ENCODE results near the gene ADCYAP1.

ADCYAP1 gene

DNA sequence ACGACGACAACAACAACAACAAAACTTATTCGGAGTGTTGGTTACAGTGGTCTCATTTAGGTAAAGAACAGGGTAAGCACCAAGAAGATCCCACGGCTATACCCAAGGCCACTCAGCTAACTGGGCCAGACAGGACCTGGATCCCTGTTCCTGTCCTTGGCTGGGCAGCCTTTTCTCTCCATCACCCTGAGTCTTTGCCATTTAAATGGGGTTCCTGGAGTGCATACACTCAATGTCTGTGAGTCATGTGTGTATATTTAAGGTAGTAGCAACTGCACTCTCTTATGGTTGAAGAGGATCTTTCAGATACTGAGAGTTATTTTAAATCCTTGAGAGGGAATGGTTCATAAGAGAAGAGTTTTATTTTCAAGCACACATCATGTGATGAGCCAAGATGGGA is 35.3 kb downstream of the ADCYAP1 start:
- TF ChIP-seq, protein P1, sequence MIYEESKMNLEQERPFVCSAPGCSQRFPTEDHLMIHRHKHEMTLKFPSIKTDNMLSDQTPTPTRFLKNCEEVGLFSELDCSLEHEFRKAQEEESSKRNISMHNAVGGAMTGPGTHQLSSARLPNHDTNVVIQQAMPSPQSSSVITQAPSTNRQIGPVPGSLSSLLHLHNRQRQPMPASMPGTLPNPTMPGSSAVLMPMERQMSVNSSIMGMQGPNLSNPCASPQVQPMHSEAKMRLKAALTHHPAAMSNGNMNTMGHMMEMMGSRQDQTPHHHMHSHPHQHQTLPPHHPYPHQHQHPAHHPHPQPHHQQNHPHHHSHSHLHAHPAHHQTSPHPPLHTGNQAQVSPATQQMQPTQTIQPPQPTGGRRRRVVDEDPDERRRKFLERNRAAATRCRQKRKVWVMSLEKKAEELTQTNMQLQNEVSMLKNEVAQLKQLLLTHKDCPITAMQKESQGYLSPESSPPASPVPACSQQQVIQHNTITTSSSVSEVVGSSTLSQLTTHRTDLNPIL (CRISPR knock-in tag; IDR thresholded peaks at IDR 0.05; ENCODE audit: low read depth): no peak
- TF ChIP-seq PPARA (CRISPR knock-in tag; IDR thresholded peaks at IDR 0.05; ENCODE audit: borderline replicate concordance) (no peak), ZC3H10 (CRISPR knock-in tag; IDR thresholded peaks at IDR 0.05) (no peak), TCF4 (CRISPR knock-in tag; IDR thresholded peaks at IDR 0.05; ENCODE audit: borderline replicate concordance) (no peak), ZNF70 (CRISPR knock-in tag; IDR thresholded peaks at IDR 0.05) (no peak), GLIS3 (CRISPR knock-in tag; IDR thresholded peaks at IDR 0.05) (no peak)
- no peak for ATAC-seq

DNA sequence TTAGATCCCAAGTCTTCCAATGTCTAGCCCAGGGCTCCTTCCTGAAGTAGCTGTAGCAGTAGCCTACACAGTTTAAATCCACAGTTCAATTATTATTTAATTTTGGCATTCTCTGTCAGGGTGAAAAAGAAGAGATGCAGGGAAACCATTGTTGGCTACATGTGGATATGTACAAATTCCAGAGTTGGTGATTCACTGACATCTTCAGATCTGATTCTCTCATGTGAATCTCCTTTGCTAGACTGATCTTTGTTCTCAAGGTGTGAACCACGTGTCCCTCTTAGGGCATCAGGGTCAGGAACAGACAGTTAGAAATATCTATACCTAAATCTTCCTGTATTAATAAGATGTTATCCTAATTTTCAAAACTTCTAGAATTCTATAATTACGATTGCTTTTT is 36.7 kb downstream of the ADCYAP1 start:
- ATAC-seq: no peak
- TF ChIP-seq ZNF70 (CRISPR knock-in tag; IDR thresholded peaks at IDR 0.05) (no peak), BACH2 (CRISPR knock-in tag; IDR thresholded peaks at IDR 0.05; ENCODE audit: borderline replicate concordance) (no peak), RARB (CRISPR knock-in tag; IDR thresholded peaks at IDR 0.05) (no peak), ESRRG (CRISPR knock-in tag; IDR thresholded peaks at IDR 0.05) (no peak), TOX (CRISPR knock-in tag; IDR thresholded peaks at IDR 0.05; ENCODE audit: borderline replicate concordance) (no peak)
- TF ChIP-seq, protein P2, sequence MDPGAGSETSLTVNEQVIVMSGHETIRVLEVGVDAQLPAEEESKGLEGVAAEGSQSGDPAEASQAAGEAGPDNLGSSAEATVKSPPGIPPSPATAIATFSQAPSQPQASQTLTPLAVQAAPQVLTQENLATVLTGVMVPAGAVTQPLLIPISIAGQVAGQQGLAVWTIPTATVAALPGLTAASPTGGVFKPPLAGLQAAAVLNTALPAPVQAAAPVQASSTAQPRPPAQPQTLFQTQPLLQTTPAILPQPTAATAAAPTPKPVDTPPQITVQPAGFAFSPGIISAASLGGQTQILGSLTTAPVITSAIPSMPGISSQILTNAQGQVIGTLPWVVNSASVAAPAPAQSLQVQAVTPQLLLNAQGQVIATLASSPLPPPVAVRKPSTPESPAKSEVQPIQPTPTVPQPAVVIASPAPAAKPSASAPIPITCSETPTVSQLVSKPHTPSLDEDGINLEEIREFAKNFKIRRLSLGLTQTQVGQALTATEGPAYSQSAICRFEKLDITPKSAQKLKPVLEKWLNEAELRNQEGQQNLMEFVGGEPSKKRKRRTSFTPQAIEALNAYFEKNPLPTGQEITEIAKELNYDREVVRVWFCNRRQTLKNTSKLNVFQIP (CRISPR knock-in tag; IDR thresholded peaks at IDR 0.05; ENCODE audit: borderline replicate concordance, low read depth): no peak

- TF ChIP-seq ARNTL (CRISPR knock-in tag; IDR thresholded peaks at IDR 0.05; ENCODE audit: borderline replicate concordance, low read depth): no peak
- no peak for TF ChIP-seq ESRRG (CRISPR knock-in tag; IDR thresholded peaks at IDR 0.05)
- TF ChIP-seq RARB (CRISPR knock-in tag; IDR thresholded peaks at IDR 0.05): no peak
- TF ChIP-seq ZFP30 (CRISPR knock-in tag; IDR thresholded peaks at IDR 0.05): no peak
- no peak for TF ChIP-seq GLIS3 (CRISPR knock-in tag; IDR thresholded peaks at IDR 0.05)
- no peak for TF ChIP-seq ZNF70 (CRISPR knock-in tag; IDR thresholded peaks at IDR 0.05)
- no peak for TF ChIP-seq OSR1 (CRISPR knock-in tag; IDR thresholded peaks at IDR 0.05)
- TF ChIP-seq BACH2 (CRISPR knock-in tag; IDR thresholded peaks at IDR 0.05; ENCODE audit: borderline replicate concordance): no peak
- TF ChIP-seq, protein P3, sequence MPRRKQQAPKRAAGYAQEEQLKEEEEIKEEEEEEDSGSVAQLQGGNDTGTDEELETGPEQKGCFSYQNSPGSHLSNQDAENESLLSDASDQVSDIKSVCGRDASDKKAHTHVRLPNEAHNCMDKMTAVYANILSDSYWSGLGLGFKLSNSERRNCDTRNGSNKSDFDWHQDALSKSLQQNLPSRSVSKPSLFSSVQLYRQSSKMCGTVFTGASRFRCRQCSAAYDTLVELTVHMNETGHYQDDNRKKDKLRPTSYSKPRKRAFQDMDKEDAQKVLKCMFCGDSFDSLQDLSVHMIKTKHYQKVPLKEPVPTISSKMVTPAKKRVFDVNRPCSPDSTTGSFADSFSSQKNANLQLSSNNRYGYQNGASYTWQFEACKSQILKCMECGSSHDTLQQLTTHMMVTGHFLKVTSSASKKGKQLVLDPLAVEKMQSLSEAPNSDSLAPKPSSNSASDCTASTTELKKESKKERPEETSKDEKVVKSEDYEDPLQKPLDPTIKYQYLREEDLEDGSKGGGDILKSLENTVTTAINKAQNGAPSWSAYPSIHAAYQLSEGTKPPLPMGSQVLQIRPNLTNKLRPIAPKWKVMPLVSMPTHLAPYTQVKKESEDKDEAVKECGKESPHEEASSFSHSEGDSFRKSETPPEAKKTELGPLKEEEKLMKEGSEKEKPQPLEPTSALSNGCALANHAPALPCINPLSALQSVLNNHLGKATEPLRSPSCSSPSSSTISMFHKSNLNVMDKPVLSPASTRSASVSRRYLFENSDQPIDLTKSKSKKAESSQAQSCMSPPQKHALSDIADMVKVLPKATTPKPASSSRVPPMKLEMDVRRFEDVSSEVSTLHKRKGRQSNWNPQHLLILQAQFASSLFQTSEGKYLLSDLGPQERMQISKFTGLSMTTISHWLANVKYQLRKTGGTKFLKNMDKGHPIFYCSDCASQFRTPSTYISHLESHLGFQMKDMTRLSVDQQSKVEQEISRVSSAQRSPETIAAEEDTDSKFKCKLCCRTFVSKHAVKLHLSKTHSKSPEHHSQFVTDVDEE (CRISPR knock-in tag; IDR thresholded peaks at IDR 0.05): no peak
- TF ChIP-seq CSDC2 (CRISPR knock-in tag; IDR thresholded peaks at IDR 0.05): no peak
- no peak for TF ChIP-seq ISL1 (CRISPR knock-in tag; IDR thresholded peaks at IDR 0.05)
- TF ChIP-seq, protein P4, sequence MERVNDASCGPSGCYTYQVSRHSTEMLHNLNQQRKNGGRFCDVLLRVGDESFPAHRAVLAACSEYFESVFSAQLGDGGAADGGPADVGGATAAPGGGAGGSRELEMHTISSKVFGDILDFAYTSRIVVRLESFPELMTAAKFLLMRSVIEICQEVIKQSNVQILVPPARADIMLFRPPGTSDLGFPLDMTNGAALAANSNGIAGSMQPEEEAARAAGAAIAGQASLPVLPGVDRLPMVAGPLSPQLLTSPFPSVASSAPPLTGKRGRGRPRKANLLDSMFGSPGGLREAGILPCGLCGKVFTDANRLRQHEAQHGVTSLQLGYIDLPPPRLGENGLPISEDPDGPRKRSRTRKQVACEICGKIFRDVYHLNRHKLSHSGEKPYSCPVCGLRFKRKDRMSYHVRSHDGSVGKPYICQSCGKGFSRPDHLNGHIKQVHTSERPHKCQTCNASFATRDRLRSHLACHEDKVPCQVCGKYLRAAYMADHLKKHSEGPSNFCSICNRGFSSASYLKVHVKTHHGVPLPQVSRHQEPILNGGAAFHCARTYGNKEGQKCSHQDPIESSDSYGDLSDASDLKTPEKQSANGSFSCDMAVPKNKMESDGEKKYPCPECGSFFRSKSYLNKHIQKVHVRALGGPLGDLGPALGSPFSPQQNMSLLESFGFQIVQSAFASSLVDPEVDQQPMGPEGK (CRISPR knock-in tag; IDR thresholded peaks at IDR 0.05; ENCODE audit: borderline replicate concordance): no peak
- TF ChIP-seq ZC3H10 (CRISPR knock-in tag; IDR thresholded peaks at IDR 0.05): no peak
- no peak for ATAC-seq
Observed at GRCh38 chr18:944440-944839, 39.8 kb downstream of the ADCYAP1 start.

GRCh38 chr18:949724-950631 is 45.3 kb downstream of the ADCYAP1 start:
- no peak for TF ChIP-seq ZFP30 (CRISPR knock-in tag; IDR thresholded peaks at IDR 0.05)
- TF ChIP-seq OSR1 (CRISPR knock-in tag; IDR thresholded peaks at IDR 0.05): no peak
- no peak for ATAC-seq
